Kidney tubule cell (primary cell): ENCODE measurements around the gene SELENOK.

ENCODE experiments used
- DNase-seq: peaks from one replicate; pipeline ENCODE4 v3.0.0-alpha.2; 2018; ENCODE audit warnings: low spot score

SELENOK gene

DNA sequence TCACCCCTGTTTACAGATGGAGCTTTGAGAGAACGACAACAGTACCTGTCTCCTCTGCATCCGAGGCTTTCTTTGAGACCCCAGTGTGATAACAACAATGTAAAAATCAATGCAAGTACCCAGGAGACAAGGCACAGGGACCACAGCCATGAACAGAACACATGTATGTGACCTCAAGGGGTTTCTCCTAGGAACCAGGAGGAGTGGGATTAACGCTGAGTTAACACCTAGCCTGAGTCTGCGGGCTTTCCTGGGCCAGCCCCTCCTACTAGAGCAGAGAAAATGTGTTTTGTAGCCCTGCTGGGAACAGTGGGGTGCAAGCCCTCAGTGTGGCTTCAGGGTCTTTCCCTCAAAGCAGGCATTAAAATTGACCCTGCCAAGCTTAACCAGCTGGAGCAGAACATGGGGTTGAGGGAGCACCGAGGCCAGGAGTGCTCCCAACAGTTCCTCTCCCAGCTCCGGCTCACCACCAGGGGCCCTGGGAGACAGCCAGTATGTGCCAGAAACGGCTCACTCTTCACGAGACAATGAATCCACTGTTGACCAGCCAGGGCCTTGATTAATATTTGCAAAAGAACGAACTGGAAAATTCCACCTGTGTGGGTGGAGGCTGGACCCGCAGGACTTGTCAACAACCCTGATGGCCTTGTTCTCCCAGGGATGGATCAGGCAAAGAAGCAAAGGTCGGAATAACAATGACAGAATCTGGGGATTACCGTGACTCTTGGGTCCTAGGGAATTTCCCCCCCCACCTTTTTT lies 49.0 kb downstream of the SELENOK start:
- DNase-seq = peak; percentile 95

DNA sequence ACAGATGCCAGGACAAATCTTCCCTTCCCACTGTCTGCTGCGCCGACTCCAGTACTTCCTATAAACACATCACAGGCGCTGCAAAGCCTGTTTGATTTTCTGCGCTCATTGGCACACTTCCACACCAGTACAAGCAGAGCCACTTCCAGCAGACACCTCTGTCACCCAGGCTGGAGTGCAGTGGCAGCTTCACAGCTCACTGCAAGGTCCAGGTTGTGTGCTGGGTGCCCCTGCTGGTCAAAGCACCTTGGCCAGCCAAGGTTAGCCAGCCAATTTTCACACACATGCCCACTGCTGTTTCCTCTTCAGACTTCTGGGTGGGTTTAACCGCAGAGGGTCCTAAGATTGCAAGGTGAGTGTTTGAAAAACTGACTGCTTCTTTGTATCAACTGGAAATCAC lies 50.4 kb downstream of the SELENOK start:
- DNase-seq = peak; percentile 7

DNA sequence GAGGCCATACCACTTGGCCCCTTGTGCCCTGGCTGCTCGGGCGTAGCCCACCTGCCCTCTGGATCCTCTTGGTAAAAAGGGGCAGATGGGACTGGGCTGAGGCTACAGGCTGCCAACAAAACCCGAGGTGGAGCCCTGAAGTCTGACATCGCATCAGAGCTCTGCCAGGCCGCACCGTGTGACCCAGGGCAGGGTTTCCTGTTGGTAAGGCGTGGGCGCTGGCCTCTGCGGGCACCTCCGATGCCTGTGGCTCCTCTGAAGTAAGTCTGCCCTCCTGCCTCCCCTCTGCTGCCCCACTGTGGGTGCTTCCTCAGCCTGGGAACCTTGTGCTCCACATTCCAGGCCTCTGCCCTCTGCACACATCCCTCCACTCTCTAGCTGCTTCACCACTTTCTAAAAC lies 54.3 kb downstream of the SELENOK start:
- peak; percentile 33 for DNase-seq

DNA sequence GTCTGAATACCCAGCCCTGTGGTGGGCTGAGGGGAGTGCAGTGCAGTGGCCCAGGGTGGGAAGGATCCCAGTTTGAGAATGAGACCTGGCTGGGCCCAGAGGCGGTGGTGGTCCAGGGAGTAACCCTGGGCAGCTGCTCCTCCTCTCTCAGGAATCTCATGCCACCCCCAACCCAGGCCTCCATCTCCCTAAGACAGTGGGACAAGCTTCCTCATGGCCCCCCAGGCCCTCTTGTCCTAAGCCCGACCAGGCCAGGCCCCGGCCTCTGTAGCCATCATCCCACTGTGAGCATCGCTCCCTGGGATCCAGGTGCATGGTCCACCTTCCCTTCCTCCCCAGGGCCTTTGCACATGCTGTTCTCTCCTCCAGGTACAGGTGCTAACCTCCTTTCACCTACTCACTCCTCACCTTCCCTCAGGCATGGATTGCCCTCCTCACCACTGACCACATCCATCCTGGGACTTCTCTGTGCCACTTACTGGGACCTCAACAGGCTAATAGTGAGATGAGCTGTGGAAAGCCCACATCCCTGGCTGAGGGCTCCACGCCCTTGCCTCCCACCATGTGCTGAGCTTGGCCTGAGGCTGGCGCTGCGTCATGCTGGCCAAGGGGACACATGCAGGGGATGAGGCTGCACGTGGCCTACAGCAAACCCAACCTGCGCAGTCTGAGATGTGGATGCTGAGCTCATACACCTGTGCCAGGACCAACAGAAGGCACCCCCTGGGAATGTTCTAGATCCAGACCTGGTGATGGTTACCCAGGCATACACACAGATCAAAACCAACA lies 55.4 kb downstream of the SELENOK start:
- no peak for DNase-seq

DNA sequence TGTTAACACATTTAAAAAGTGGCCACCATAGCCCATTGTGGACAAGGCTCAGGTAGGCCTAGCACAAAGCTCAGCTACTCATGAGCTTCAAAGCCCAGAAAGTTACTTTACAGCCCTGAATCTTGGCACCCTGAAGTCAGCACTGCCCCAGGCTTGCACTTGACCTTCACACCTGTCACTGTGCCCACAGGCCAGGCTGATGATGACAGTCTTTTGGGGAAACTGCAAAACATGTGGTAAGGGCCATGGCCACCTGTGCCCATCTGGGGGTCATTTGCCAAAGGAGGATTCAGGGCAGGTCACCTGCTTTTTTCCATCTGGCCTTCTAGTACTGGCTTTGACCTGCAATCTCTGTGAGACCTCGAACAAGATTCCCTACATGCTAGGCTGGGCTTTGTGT lies 56.4 kb downstream of the SELENOK start:
- no peak for DNase-seq

DNA sequence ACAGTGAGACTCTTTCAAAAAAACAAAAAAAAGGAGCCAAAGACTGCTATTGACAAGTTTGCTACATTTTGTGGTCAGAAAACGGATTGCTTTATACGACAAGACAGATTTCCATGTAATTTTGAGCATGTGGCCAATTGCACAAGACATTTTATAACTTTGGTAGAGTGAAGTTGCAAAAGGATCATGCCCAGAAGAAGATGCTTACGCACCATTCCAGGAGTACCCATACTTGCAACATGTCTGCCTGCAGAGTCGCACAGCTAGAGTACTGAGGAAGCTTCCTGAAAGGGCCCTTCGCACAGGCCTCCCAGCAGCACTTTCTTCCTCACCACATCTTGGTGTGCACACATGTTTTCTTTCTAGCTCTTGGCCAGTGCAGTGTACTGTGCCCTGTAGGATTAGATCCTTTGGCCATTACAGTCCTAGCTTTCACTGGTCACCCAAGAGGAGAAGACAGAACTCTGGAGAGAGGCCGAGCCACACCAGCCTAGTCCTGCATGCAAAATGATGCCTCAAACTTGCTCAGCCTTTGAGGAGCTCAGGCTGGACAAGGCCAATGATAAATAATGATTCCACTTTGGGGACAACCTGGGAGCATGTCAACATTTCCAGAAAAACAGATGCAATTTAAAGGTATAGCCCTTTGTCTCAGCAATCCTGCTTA lies 57.1 kb downstream of the SELENOK start:
- no peak for DNase-seq
